ENCODE data around the gene PLG.
A peak's percentile ranks its signal among the peaks of the same experiment; 100 is the strongest.
"Not testable (repeated sequence)": the region's sequence is repeated elsewhere in the genome, so short reads cannot be mapped to it uniquely, and the experiment has no call there.

The PLG gene

GRCh38 chr6:160780656-160781055 is 78.6 kb downstream of the PLG start:
- not testable (repeated sequence) for DNase-seq

GRCh38 chr6:160781298-160781697 is 79.3 kb downstream of the PLG start:
- DNase-seq, result no peak

GRCh38 chr6:160782228-160782627 is 80.2 kb downstream of the PLG start:
- DNase-seq, result no peak

GRCh38 chr6:160783741-160784140 is 81.7 kb downstream of the PLG start:
- DNase-seq, result no peak

GRCh38 chr6:160788126-160788525 is 86.1 kb downstream of the PLG start:
- DNase-seq, result not testable (repeated sequence)

GRCh38 chr6:160788806-160789205 is 86.8 kb downstream of the PLG start:
- DNase-seq, result no peak

GRCh38 chr6:160789263-160790027 is 87.4 kb downstream of the PLG start:
- DNase-seq, result peak; percentile 27

GRCh38 chr6:160790028-160790792 is 88.2 kb downstream of the PLG start:
- DNase-seq, result no peak

- DNase-seq, result no peak
Observed at GRCh38 chr6:160791459-160791858, 89.4 kb downstream of the PLG start.

GRCh38 chr6:160791981-160792418 is 90.0 kb downstream of the PLG start:
- no peak for DNase-seq

GRCh38 chr6:160792708-160793107 is 90.7 kb downstream of the PLG start:
- no peak for DNase-seq

- no peak for DNase-seq
Observed at GRCh38 chr6:160793652-160794051, 91.6 kb downstream of the PLG start.

- DNase-seq, result no peak
Observed at GRCh38 chr6:160795721-160796120, 93.7 kb downstream of the PLG start.

GRCh38 chr6:160798625-160799024 is 96.6 kb downstream of the PLG start:
- DNase-seq, result no peak

- DNase-seq, result no peak
Observed at GRCh38 chr6:160799801-160800506, 97.9 kb downstream of the PLG start.

GRCh38 chr6:160801418-160801817 is 99.4 kb downstream of the PLG start:
- no peak for DNase-seq

GRCh38 chr6:160802049-160802448 is 100.0 kb downstream of the PLG start:
- not testable (repeated sequence) for DNase-seq

Data from activated naive CD4-positive, alpha-beta T cell treated with Interleukin-2 at 50 U/mL for 16 hours (primary cell).